WTC11 (cell line): ENCODE results near the gene C17orf78. TPM values are rescaled to one million over a fixed set of nuclear protein-coding genes. Genes with fewer than 3 reads are reported as not detected.

Source experiments
- AR ChIP-seq: fragments of 250-450 bp; sonication (Bioruptor Pico); IDR thresholded peaks from 2 replicates; pipeline ENCODE4 v1.9.0; 2021; ENCODE audit warnings: mild to moderate bottlenecking
- ARID4B ChIP-seq: sonication (generic); formaldehyde crosslinking; IDR thresholded peaks from 2 replicates; pipeline ENCODE4 v1.8.0; 2023; ENCODE audit warnings: missing genetic modification reagents, mild to moderate bottlenecking, borderline replicate concordance
- ATF3 ChIP-seq: sonication (generic); formaldehyde crosslinking; conservative IDR thresholded peaks from 2 replicates; pipeline ENCODE4 v1.8.1; 2022; ENCODE audit warnings: mild to moderate bottlenecking, missing genetic modification reagents
- E2F1 ChIP-seq: sonication (generic); formaldehyde crosslinking; IDR thresholded peaks from 2 replicates; pipeline ENCODE4 v1.8.0; 2022; ENCODE audit warnings: mild to moderate bottlenecking, missing genetic modification reagents
- ELF4 ChIP-seq: sonication (generic); formaldehyde crosslinking; IDR thresholded peaks from 2 replicates; pipeline ENCODE4 v1.8.1; 2022; ENCODE audit warnings: low read depth, mild to moderate bottlenecking, moderate library complexity, missing genetic modification reagents
- FOXK1 ChIP-seq: sonication (generic); formaldehyde crosslinking; IDR thresholded peaks from 2 replicates; pipeline ENCODE4 v1.8.0; 2022; ENCODE audit warnings: mild to moderate bottlenecking, moderate library complexity, missing genetic modification reagents
- FOXP4 ChIP-seq: sonication (generic); formaldehyde crosslinking; IDR thresholded peaks from 2 replicates; pipeline ENCODE4 v1.8.0; 2022; ENCODE audit warnings: mild to moderate bottlenecking, missing genetic modification reagents
- GABPB1 ChIP-seq: sonication (generic); formaldehyde crosslinking; IDR thresholded peaks from 2 replicates; pipeline ENCODE4 v1.8.1; 2023; ENCODE audit warnings: mild to moderate bottlenecking, missing genetic modification reagents
- GTF2I ChIP-seq: fragments of 250-450 bp; sonication (Bioruptor Pico); conservative IDR thresholded peaks from 2 replicates; pipeline ENCODE4 v1.4.0; 2021; ENCODE audit warnings: mild to moderate bottlenecking
- HMGA2 ChIP-seq: fragments of 250-450 bp; sonication (Bioruptor Pico); IDR thresholded peaks from 2 replicates; pipeline ENCODE4 v1.4.0; 2021; ENCODE audit warnings: mild to moderate bottlenecking, moderate library complexity
- MXD4 ChIP-seq: fragments of 250-450 bp; sonication (Bioruptor Pico); IDR thresholded peaks from 2 replicates; pipeline ENCODE4 v1.8.0; 2021; ENCODE audit warnings: mild to moderate bottlenecking, moderate library complexity, borderline replicate concordance
- NFATC4 ChIP-seq: fragments of 250-450 bp; sonication (Bioruptor Pico); IDR thresholded peaks from 2 replicates; pipeline ENCODE4 v1.9.0; 2021; ENCODE audit warnings: mild to moderate bottlenecking
- NFYB ChIP-seq: sonication (generic); formaldehyde crosslinking; conservative IDR thresholded peaks from 2 replicates; pipeline ENCODE4 v1.8.0; 2022; ENCODE audit warnings: low read depth, missing genetic modification reagents
- USF2 ChIP-seq: sonication (generic); formaldehyde crosslinking; IDR thresholded peaks from 2 replicates; pipeline ENCODE4 v1.8.1; 2023; ENCODE audit warnings: mild to moderate bottlenecking, missing genetic modification reagents, moderate library complexity
- ZNF138 ChIP-seq: sonication (generic); formaldehyde crosslinking; conservative IDR thresholded peaks from 2 replicates; pipeline ENCODE4 v1.8.1; 2022; ENCODE audit warnings: mild to moderate bottlenecking, moderate library complexity, missing genetic modification reagents
- ZNF317 ChIP-seq: sonication (generic); formaldehyde crosslinking; IDR thresholded peaks from 2 replicates; pipeline ENCODE4 v1.8.1; 2023; ENCODE audit warnings: low read depth, mild to moderate bottlenecking, moderate library complexity, missing genetic modification reagents, borderline replicate concordance
- ZNF416 ChIP-seq: fragments of 250-450 bp; sonication (Bioruptor Pico); IDR thresholded peaks from 2 replicates; pipeline ENCODE4 v1.9.0; 2021; ENCODE audit warnings: mild to moderate bottlenecking, inconsistent platforms
- ZNF512 ChIP-seq: sonication (generic); formaldehyde crosslinking; IDR thresholded peaks from 2 replicates; pipeline ENCODE4 v1.8.1; 2022; ENCODE audit warnings: missing genetic modification reagents, borderline replicate concordance
- ZNF532 ChIP-seq: fragments of 250-450 bp; sonication (Bioruptor Pico); IDR thresholded peaks from 2 replicates; pipeline ENCODE4 v1.9.0; 2021; ENCODE audit warnings: mild to moderate bottlenecking, borderline replicate concordance
- total RNA-seq: library from RNA; stranded (reverse); gene quantifications from 3 replicates; pipeline ENCODE4 v1.2.3, GENCODE V29; 2021

Gene C17orf78
- total RNA-seq, 1 experiment from 2014 or later = not detected

- peak; percentile 48; the same call in 1 of the 2 replicates for TF ChIP-seq FOXP4 (CRISPR knock-in tag)
- no peak for TF ChIP-seq E2F1 (CRISPR knock-in tag)
- no peak for TF ChIP-seq USF2 (CRISPR knock-in tag)
- TF ChIP-seq ZNF138 (CRISPR knock-in tag) = no peak
- TF ChIP-seq ATF3 (CRISPR knock-in tag) = no peak
- no peak for TF ChIP-seq HMGA2 (CRISPR knock-in tag)
- no peak for TF ChIP-seq ZNF532 (CRISPR knock-in tag)
- peak; percentile 66; the same call in 1 of the 2 replicates for TF ChIP-seq FOXK1 (CRISPR knock-in tag)
- peak; percentile 72 for TF ChIP-seq NFYB (CRISPR knock-in tag)
- no peak; the same call in 1 of the 2 replicates for TF ChIP-seq GABPB1 (CRISPR knock-in tag)
- TF ChIP-seq MXD4 (CRISPR knock-in tag) = no peak
- no peak for TF ChIP-seq GTF2I (CRISPR knock-in tag)
- TF ChIP-seq ZNF317 (CRISPR knock-in tag) = no peak
- TF ChIP-seq ZNF512 (CRISPR knock-in tag) = no peak
- no peak for TF ChIP-seq ZNF416 (CRISPR knock-in tag)
- TF ChIP-seq NFATC4 = no peak
- peak; percentile 27; the same call in 1 of the 2 replicates for TF ChIP-seq ARID4B (CRISPR knock-in tag)
- TF ChIP-seq AR (CRISPR knock-in tag) = no peak
- TF ChIP-seq ELF4 (CRISPR knock-in tag) = no peak
Observed at GRCh38 chr17:37358830-37359681, 16.7 kb upstream of the C17orf78 start (continued).
